Transverse colon (tissue), 4 donors: ENCODE data around the gene EPB41L1. TPM values are rescaled to one million over a fixed set of nuclear protein-coding genes. Genes with fewer than 3 reads are reported as not detected.

ENCODE experiments used
- DNase-seq: peaks from one replicate; pipeline ENCODE4 v3.0.0-alpha.2; 2019
- H3K27ac ChIP-seq, 4 donors: fragments of 200-600 bp; sonication (generic); 2 replicates each; pipeline ENCODE4 v1.5.1; 2016 to 2018; ENCODE audit warnings: inconsistent platforms in 4 of 4
- H3K27me3 ChIP-seq: fragments of 200-600 bp; sonication (generic); 2 replicates; pipeline ENCODE4 v1.5.1; 2017; ENCODE audit warnings: inconsistent platforms
- H3K36me3 ChIP-seq, 4 donors: fragments of 200-600 bp; sonication (generic); 2 replicates each; pipeline ENCODE4 v1.5.1; 2017 to 2019; ENCODE audit warnings: inconsistent platforms in 4 of 4
- H3K4me1 ChIP-seq, 4 donors: fragments of 200-600 bp; sonication (generic); 2 replicates each; pipeline ENCODE4 v1.5.1; 2017 to 2020; ENCODE audit warnings: inconsistent platforms in 4 of 4
- H3K4me3 ChIP-seq, 4 donors: fragments of 200-600 bp; sonication (generic); 1 replicate in 1 of 4; 2 replicates in 3 of 4; pipeline versions ENCODE4 v1.5.1 to v1.6.1; 2017 to 2019; ENCODE audit warnings: inconsistent platforms in 4 of 4
- H3K9me3 ChIP-seq, 2 donors: fragments of 200-600 bp; sonication (generic); 2 replicates each; pipeline ENCODE4 v1.5.1; 2017 to 2019; ENCODE audit warnings: inconsistent platforms in 2 of 2
- CTCF ChIP-seq, 5 experiments: fragments of 200-600 bp in 3 of 5; fragments of 450-650 bp in 2 of 5; sonication (generic) in 3 of 5; IDR thresholded peaks; 1 replicate in 2 of 5; 2 replicates in 3 of 5; pipeline ENCODE4 v1.5.1; 2016 to 2017; ENCODE audit warnings: antibody characterized with exemption in 5 of 5, inconsistent platforms in 3 of 5, mild to moderate bottlenecking in 2 of 5, moderate library complexity in 1 of 5
- EP300 ChIP-seq: sonication (generic); formaldehyde crosslinking; IDR thresholded peaks from one replicate; pipeline ENCODE4 v1.6.1; 2017; ENCODE audit warnings: antibody characterized with exemption, low read depth
- POLR2A ChIP-seq: fragments of 450-650 bp; IDR thresholded peaks from one replicate; pipeline ENCODE4 v1.6.1; 2016; ENCODE audit warnings: antibody characterized with exemption, mild to moderate bottlenecking, moderate library complexity
- POLR2AphosphoS5 ChIP-seq, 3 donors: sonication (generic); formaldehyde crosslinking; IDR thresholded peaks; one replicate each; pipeline ENCODE4 v1.6.1; 2016; ENCODE audit warnings: antibody characterized with exemption in 3 of 3
- WGBS, 2 donors: methylation state at CpG; one replicate each; pipeline ENCODE4 v1.1.5; 2018; ENCODE audit warnings: low coverage in 1 of 2; 5-methylcytosine and 5-hydroxymethylcytosine counted together
- in situ Hi-C, 4 donors: fragments of 200-750 bp; cut with MboI; loops; one replicate each; pipeline versions ENCODE4 v1.15.0 to v1.15.1; 2017; ENCODE audit warnings: low sequenced_read_pairs in 3 of 4, low pct_ligation_motif_present in 1 of 4, low pct_unique_long_range_greater_than_20kb in 1 of 4
- intact Hi-C: fragments of 100-400 bp; cut with DNase I; formaldehyde crosslinking; loops from one replicate; pipeline ENCODE4 v1.15.1; 2023; ENCODE audit warnings: low total_unique reads
- total RNA-seq, 4 donors: library from RNA; depleted of rRNA; stranded (reverse); fragments of >200 nt; gene quantifications; one replicate each; pipeline ENCODE4 v1.1.0, GENCODE V29; 2016

Gene EPB41L1
- total RNA-seq, 4 donors from 2014 or later, result 36.4 to 167 (median 79.4) TPM

GRCh38 chr20:36225666-36226065, 71.1 kb downstream of the EPB41L1 start:
- H3K27ac ChIP-seq, result no peak overlapping the region
- H3K4me3 ChIP-seq, result no peak overlapping the region
- H3K27me3 ChIP-seq, result no peaks in the 10 kb centered on the region
- H3K36me3 ChIP-seq, result no peaks in the 10 kb centered on the region
- H3K4me1 ChIP-seq, result no peaks in the 10 kb centered on the region
- intact Hi-C loops (no loop called here), in situ Hi-C loops (no loop called here)
- no peaks in the 10 kb centered on the region for H3K9me3 ChIP-seq
- 87 to 91% methylated on average over 6 to 7 of the region's 7 CpGs for WGBS, 2 donors
- TF ChIP-seq EP300, result no peak
- TF ChIP-seq POLR2AphosphoS5 (IDR thresholded peaks at IDR 0.05), result no peak
- no peak for TF ChIP-seq CTCF (IDR thresholded peaks at IDR 0.05)
- no peak for TF ChIP-seq POLR2A
- DNase-seq, result no peak

- no peaks in the 10 kb centered on the region for H3K4me1 ChIP-seq
- TF ChIP-seq POLR2A (no peak), EP300 (no peak), CTCF (IDR thresholded peaks at IDR 0.05) (no peak), POLR2AphosphoS5 (IDR thresholded peaks at IDR 0.05) (no peak)
- WGBS, 2 donors, result 79 to 100% methylated on average over 2 to 6 of the region's 6 CpGs
- intact Hi-C loops (no loop called here), in situ Hi-C loops (no loop called here)
- H3K9me3 ChIP-seq, result no peaks in the 10 kb centered on the region
- H3K4me3 ChIP-seq, result no peak overlapping the region
- H3K27me3 ChIP-seq, result no peaks in the 10 kb centered on the region
- H3K36me3 ChIP-seq, result no peaks in the 10 kb centered on the region
- no peak overlapping the region for H3K27ac ChIP-seq
- no peak for DNase-seq
Measured at GRCh38 chr20:36228770-36229169, 74.2 kb downstream of the EPB41L1 start.

GRCh38 chr20:36230019-36230418, 75.5 kb downstream of the EPB41L1 start:
- in situ Hi-C loops, result no loop called here

GRCh38 chr20:36231331-36231730, 76.8 kb downstream of the EPB41L1 start:
- peaks cover 4 to 7% (median 6%) of the 10 kb centered on the region in 4 donors for H3K4me1 ChIP-seq
- no peaks in the 10 kb centered on the region for H3K9me3 ChIP-seq
- in situ Hi-C loops, result no loop called here
- no peak overlapping the region for H3K4me3 ChIP-seq
- no peak overlapping the region for H3K27ac ChIP-seq
- DNase-seq, result no peak
- TF ChIP-seq POLR2AphosphoS5 (IDR thresholded peaks at IDR 0.05) (no peak), EP300 (no peak), POLR2A (no peak), CTCF (IDR thresholded peaks at IDR 0.05) (no peak)
- no peaks in the 10 kb centered on the region for H3K27me3 ChIP-seq
- 89 to 90% methylated on average over 3 to 7 of the region's 7 CpGs for WGBS, 2 donors
- H3K36me3 ChIP-seq, result no peaks in the 10 kb centered on the region
- intact Hi-C loops, result no loop called here

More at GRCh38 chr20:36230019-36230418, 75.5 kb downstream of the EPB41L1 start:
- no peaks in the 10 kb centered on the region for H3K9me3 ChIP-seq
- H3K36me3 ChIP-seq, result no peaks in the 10 kb centered on the region
- no peak for DNase-seq
- no peaks in the 10 kb centered on the region for H3K27me3 ChIP-seq
- H3K4me1 ChIP-seq, result no peaks in the 10 kb centered on the region
- WGBS, 2 donors, result 54 to 88% methylated on average over 1 to 3 of the region's 3 CpGs
- no peak overlapping the region for H3K4me3 ChIP-seq
- TF ChIP-seq POLR2A (no peak), POLR2AphosphoS5 (IDR thresholded peaks at IDR 0.05) (no peak), EP300 (no peak), CTCF (IDR thresholded peaks at IDR 0.05) (no peak)
- intact Hi-C loops, result no loop called here
- H3K27ac ChIP-seq, result no peak overlapping the region
